ENCODE results near the gene PCNX4.
A peak's percentile ranks its signal among the peaks of the same experiment; 100 is the strongest.

The PCNX4 gene

GRCh38 chr14:60178164-60178563 lies 86.4 kb downstream of the PCNX4 start:
- no peak for DNase-seq

- no peak for DNase-seq
Measured at GRCh38 chr14:60178820-60179219, 87.1 kb downstream of the PCNX4 start.

- no peak for DNase-seq
Measured at GRCh38 chr14:60179431-60179869, 87.7 kb downstream of the PCNX4 start.

- no peak for DNase-seq
Measured at GRCh38 chr14:60183138-60183537, 91.4 kb downstream of the PCNX4 start.

GRCh38 chr14:60183741-60184140 lies 92.0 kb downstream of the PCNX4 start:
- DNase-seq = no peak

GRCh38 chr14:60184146-60184904 lies 92.6 kb downstream of the PCNX4 start:
- DNase-seq = peak; percentile 21

- no peak for DNase-seq
Measured at GRCh38 chr14:60184905-60185555, 93.3 kb downstream of the PCNX4 start.

GRCh38 chr14:60188115-60188514 lies 96.4 kb downstream of the PCNX4 start:
- DNase-seq = no peak

- DNase-seq = no peak
Measured at GRCh38 chr14:60188696-60189095, 97.0 kb downstream of the PCNX4 start.

- DNase-seq = no peak
Measured at GRCh38 chr14:60189923-60190840, 98.5 kb downstream of the PCNX4 start.

GRCh38 chr14:60195179-60195810 lies 103.6 kb downstream of the PCNX4 start:
- no peak for DNase-seq

GRCh38 chr14:60196291-60196690 lies 104.6 kb downstream of the PCNX4 start:
- DNase-seq = no peak

- no peak for DNase-seq
Measured at GRCh38 chr14:60197629-60198303, 106.0 kb downstream of the PCNX4 start.

GRCh38 chr14:60199321-60199720 lies 107.6 kb downstream of the PCNX4 start:
- DNase-seq = no peak

GRCh38 chr14:60204104-60204842 lies 112.5 kb downstream of the PCNX4 start:
- no peak for DNase-seq

GRCh38 chr14:60204843-60205774 lies 113.4 kb downstream of the PCNX4 start:
- DNase-seq = no peak

GRCh38 chr14:60206249-60206670 lies 114.5 kb downstream of the PCNX4 start:
- no peak for DNase-seq

GRCh38 chr14:60206837-60207533 lies 115.3 kb downstream of the PCNX4 start:
- DNase-seq = no peak

- DNase-seq = no peak
Measured at GRCh38 chr14:60210703-60211102, 119.0 kb downstream of the PCNX4 start.

GRCh38 chr14:60211153-60211552 lies 119.4 kb downstream of the PCNX4 start:
- no peak for DNase-seq

Data from activated gamma-delta T cell treated with Interleukin-2 at 50 U/mL for 16 hours (primary cell).